Fibroblast of gingiva (primary cell): Measurements from ENCODE around the gene AFF1.
"Not testable (repeated sequence)": the region's sequence is repeated elsewhere in the genome, so short reads cannot be mapped to it uniquely, and the experiment has no call there.

Experiments used
- DNase-seq: peaks from one replicate; pipeline ENCODE4 v3.0.0-alpha.2; 2011; ENCODE audit warnings: low read depth

The AFF1 gene

DNA sequence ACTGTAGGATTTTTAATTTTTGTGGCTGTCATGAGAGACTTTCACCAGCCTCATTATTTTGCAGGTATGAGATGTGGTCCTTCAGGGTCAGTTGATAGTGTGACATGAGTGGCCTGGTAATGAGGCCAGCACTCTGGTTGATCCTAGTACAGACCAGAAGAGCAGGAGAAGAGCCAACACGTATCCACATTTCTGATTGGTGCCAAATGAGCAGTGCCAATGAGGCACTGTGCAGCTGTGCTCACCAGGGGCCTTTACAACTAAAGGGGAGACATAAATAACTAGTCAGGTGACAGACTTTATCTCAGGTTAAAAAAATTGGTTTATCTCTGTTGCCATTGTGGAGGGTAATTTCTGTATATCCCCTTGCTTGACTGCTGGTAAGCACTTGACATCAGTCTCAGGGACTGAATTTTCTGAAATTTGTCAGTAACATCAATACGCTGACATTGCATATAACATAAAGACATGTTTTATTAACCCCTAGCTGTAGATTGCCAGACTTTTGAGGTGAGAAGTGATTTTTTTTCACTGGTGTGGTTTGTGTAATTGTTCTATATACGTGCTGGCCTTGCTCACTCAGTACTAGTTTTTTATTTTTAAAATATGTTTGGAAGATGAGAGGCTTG lies 101.2 kb downstream of the AFF1 start:
- no peak for DNase-seq

DNA sequence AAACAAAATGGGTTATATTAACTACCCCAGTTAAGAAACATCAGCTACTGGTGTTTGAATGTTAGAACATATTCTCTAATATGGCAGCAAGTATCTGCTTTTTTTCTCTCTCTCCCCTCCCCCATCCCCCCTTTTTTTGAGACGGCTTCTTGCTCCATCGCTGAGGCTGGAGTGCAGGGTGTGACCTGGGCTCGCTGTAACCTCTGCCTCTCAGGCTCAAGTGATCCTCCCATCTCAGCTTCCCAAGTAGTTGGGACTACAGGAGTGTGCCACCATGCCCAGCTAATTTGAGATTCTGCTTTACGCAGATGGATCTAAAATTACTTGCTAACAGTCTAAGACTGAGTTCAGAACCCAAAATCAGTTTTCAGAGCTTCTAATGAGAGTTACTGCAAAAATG lies 101.9 kb downstream of the AFF1 start:
- no peak for DNase-seq

DNA sequence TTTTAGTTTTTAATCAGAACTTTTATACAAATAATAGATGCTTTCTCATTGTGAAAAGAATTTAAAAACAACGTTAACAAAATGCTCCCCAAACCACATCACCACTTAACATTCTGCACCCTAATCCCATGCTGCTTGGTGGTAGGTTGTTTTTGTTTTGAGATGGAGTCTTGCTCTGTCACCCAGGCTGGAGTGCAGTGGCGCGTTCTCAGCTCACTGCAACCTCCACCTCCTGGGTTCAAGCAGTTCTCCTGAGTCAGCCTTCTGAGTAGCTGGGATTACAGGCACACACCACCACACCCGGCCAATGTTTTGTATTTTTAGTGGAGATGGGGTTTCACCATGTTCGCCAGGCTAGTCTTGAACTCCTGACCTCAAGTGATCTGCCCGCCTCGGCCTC lies 102.4 kb downstream of the AFF1 start:
- not testable (repeated sequence) for DNase-seq

DNA sequence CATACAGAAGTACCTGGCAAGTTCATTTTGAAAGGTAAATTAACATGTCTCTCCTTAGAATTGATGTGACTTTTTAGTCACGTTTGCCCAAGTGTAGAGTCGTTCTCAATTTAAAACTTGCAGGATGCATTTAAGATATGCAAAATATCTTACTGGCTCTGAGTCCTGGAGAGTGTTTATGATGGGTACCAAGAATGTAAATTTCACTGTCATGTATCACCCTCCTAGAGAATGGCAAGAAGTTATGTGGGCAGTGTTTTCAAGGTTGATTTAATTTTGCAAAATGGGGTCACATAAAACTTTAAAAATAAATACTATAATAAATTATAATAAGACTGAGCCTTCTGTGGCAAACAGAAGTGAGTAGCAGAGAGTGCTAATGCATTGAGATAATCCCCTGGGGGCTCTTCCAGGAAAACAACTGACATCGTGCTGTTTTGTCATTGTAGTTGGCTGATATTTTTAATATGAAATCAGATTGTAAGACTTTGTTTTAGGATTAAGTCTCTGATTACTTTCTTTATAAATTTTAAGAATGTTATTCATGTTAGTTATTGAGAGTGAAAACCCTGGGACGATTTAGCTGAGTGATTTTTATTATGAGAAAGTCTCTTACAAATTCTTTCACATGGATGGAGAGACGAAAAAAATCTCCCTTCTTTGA lies 103.0 kb downstream of the AFF1 start:
- peak; percentile 41 for DNase-seq

DNA sequence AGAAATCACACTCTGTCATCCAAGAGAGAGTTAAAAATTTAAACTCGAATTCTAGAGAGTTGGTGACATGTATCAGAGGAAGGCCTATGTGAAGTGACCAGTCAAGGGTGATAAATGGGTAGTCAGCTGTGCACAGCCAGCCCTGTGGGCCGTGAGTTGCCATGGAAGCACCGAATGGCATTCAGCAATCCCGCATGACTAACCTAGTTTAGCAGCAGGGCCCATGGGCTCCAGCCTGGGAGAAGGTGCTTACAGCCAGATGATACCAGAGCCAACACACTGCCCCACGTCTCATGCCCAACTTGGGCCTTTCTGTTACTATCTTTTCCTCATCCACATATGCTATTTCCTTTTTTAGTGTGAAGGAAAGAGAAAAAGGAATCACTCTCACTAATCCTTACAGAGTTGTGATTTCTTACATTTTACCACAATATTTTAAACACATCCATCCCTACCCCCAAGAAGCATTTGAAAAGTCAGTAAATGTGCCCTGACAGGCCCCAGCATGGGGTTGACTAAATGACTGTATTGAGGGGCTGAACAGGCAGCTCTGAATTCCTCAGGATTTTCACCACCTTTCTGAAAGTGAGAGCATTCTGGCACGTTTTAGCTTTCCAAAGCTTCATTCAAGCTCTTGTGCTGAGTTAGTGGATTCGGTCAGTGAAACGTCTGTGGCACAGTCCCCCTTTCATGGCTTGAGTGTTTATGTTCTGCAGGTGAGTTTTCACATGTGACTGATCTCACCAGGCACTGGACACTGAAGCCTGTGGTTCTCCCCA lies 104.2 kb downstream of the AFF1 start:
- DNase-seq: peak; percentile 60

DNA sequence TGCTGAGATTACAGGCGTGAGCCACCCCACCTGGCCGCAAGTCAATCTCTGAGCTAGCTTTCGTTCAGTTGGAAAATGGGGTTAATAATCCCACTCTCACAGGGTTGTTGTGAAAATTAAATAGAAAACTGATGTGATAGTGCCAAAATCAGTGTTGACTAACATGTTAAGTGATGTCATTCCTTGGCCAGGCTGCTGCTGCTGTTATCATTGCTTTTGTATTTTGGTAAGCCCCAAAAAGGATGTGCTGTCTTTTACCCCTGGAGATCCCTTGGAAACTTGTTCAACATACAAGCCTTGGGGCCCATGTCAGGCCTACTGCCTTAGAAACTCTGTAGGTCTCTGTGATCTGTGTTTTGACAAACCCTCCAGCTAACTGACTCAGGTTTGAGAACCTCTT lies 106.3 kb downstream of the AFF1 start:
- DNase-seq: no peak

DNA sequence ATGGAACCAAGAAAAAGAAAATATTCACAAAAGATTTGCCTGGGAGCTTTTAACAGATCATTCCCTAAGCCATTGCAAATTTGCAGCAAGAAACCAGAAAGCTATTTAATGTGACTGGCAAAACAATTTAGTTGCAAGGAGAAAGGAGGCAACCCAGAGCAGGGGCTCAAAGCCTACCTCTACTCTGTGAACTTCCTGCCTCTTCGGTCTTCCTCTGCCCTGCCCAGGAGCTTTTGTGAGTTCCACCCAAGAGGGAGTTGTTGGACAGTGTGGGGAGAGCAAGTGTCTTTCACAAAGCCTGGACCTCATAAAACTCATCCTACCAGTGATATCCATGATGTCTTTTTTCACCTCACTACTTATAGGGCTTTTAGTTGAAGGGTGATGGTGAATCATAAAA lies 107.4 kb downstream of the AFF1 start:
- no peak for DNase-seq

DNA sequence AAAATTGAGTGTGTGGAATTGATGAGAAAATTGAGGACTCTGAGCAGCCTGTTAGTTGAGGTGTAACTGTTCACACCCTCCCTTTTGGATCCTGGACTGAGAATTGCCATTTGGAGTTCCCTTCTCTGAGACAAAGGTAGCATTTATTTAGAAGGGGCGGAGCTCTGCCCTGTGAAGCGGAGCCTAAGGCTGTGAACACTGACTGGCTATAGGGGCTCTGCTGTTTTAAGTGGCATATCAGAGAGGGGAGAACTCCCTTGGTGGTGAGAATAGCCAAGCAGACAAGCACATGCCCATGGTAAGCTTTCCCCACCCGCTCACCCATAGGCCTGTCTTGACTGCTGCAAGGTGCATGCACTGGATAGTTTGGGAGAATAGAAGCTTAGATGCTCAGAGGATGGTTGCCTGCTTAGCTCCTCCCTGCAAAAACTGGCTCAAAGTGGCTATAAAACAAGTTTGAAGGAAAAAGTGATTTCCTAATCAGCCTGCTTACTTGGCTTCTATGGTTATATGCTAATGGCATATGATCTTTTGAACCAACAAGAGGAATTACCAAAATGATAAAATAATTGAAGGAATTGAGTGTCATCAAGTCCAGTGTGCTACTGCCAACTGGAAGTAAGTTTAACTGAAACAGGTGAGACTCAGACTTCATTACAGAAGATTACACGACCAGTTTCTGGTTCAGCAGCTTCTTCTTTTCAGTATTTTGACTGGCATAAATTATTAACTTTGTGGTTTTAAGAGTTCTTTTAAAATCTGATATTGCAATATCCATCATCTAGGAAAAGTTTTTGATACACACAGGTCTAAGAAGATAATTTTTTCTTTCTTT lies 108.4 kb downstream of the AFF1 start:
- no peak for DNase-seq

DNA sequence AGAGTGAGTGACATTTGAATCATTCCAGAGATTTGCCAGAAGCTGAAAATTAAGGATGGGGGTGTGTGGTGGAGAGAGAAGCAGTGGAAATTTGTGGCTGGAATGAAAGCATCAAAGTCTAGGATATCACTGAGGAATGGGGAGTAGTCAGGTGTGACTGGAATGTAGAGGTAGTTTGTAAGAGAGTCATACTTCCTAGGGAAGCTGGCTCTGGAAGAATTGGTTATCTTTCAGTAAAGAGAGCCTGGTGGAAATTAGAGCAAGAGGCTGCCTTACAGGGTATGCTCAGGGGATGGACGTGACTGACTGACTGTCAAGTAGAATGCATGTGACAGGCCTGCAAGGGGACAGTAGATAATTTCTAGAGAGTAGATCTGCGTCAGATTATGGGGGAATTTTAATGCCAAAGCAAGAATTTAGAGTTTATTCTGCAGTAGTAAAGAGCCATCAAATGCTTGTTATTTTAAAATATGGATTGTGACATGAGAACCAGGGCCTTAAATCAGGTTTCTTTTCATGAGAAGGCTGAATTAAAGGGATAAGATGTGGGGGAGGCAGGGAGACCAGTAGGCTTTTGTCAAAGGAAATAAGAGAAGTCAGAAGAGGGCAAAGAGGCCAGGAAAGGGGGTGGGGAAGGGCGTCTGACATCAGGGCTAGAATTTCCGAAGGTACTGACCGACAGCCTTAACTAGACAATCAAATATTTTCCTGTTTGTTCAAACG lies 109.9 kb downstream of the AFF1 start:
- DNase-seq: no peak

DNA sequence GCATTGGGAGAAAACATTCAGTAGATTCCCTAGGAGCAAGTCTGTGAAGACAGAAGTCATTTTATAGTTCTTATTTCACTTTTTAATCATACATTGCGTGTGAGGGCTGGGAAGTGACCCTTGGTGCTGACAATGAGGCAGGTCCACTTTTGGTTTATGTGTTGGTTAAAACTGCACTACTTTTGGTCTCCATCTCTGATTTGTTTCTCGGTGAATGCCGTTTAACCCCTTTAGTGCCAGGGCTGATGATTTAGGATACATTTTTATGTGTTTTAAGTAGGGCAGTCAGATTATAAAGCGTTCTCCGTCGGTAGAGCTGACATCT lies 110.4 kb downstream of the AFF1 start:
- no peak for DNase-seq

DNA sequence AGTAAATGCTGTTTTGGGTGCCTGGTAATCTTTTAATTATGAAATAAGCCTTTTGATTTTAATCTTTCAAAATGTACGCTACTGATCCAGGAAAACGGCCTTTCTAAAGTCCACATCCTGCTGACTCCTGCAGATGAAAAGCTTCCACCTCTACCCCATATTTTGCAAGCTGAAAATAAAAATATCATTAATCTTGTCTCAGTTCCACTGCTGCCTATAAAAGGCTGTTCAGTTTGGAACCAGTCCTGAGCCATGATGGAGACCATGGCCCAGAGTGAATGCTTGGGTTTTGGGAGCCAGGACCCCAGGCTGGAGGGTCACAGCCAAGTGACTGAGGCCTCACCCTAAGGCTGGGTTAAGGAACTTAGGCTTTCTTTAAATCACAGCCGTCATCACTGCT lies 110.8 kb downstream of the AFF1 start:
- no peak for DNase-seq

DNA sequence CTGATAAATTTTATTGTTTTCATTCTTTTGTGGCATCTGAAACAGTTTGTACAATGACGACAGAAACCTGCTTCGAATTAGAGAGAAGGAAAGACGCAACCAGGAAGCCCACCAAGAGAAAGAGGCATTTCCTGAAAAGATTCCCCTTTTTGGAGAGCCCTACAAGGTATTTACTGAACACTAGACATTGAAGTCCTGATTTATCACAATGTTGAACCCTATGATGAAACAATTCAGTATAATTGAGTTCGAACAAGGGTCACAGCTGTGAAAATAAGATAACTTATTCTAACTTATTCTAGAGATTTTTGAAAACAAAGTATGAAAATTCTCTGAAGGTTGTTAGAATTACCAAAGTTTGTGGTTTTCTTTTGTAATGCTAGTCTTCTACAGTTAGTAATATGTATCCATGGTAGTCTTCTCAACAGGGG lies 111.3 kb downstream of the AFF1 start:
- DNase-seq: no peak

DNA sequence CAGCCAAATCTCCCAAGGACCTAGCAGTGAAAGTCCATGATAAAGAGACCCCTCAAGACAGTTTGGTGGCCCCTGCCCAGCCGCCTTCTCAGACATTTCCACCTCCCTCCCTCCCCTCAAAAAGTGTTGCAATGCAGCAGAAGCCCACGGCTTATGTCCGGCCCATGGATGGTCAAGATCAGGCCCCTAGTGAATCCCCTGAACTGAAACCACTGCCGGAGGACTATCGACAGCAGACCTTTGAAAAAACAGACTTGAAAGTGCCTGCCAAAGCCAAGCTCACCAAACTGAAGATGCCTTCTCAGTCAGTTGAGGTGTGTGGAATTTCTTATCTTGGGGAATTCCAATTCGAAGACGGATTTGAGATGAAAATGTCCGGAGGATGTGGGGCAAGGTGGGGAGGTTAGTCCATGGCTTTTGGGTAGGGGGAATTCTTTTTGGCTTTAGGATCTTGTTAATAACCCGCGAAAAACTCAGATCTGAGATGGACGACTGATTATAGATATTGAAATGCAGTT lies 112.5 kb downstream of the AFF1 start:
- no peak for DNase-seq

DNA sequence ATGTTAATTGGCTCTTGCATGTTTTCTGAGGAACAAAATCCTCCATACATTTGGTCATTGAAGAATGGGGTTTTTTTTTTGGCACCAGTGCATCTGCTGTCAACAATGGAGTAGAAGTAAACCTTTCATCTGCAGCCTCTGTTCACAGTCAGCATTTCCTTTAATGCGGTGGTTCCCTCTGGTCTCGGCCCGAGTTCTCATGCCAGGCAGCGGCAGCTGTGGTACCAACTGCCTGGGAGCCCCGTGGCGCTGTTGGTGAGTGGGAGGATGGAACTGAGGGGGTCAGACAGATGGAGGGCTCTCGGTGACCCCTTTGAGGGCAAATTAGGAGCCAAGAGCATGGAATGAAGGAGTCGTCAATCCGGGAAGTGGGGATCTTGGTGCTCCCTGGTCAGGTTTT lies 114.7 kb downstream of the AFF1 start:
- DNase-seq: no peak

DNA sequence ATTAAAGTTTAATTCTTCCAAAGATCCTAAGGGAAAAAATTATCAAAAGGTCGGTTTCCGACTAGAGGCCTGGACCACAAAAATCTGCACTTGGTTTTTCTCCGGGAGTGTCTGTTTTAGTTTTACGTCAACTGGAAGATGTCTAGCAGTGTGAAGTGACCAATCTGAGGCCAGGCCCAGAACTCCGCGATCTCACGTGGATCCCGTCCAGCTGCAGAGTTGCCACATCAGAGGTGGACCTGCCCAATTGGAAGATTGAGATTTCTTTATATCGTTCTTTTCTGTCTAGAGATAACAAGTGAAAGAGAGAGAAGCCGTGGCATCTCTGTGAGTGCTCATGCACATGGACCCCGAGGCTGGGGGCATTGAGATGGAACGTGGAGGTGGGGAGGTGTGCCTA lies 115.8 kb downstream of the AFF1 start:
- DNase-seq: no peak

DNA sequence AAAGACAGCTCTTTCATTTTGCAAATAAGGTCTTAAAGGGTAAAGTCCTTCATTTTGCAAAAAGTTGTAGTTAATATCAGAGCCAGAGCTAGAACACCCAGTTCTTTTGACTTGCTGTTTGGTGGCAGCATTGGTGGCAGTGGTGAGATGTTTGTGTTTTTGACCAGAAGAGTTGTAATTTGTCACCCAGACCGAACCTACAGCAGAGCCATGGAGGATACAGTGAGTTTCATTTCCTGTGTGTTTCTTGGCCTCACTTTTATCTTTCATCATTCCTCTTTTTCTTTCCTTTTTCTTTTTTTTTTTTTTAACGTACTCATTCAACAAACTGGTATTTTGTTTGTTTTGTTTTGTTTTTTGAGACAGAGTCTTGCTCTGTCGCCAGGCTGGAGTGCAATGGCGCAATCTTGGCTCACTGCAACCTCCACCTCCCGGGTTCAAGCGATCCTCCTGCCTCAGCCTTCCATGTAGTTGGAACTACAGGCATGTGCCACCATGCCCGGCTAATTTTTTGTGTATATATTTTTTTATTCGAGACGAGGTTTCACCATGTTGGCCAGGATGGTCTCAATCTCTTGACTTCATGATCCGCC lies 116.4 kb downstream of the AFF1 start:
- peak; percentile 42 for DNase-seq

DNA sequence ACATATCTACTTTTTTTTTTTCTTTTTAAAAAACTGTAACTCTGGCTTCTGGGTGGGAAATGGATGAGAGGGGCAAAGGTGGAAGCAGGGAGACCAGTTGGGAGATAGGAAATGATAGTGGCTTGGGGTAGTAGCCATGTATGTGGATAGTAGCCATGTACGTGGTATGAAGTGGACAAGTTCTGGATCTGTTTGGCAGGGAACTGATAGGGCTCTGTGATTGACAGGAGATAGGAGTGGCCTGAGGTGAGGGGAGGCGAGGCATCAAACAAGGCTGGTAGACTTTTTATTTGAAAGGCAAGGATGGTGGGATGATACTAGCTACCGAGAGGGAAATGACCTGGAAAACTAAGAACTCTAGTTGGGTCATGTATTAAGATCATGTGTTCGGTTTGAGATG lies 117.8 kb downstream of the AFF1 start:
- DNase-seq: no peak

DNA sequence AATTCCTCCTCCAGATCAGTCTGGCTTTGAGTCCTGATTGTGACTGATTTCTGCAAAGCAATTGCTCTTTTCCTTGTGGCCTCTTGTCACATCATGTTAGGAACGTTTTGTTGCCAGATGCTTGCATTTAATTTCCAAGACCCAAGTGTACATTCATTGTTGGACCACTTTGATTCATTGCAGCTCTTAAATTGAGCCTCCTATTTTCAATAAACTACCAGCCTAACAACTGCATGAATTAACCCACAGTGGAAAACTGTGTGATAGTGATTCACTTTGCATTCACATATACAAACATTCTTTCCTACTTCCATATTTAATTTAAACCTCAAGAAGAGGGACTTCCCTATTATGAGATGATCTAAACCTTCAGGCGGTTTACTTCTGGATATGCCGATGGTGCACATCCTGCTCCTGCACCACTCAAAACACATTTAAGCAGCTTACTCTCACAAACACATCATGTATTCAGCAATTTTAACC lies 118.4 kb downstream of the AFF1 start:
- DNase-seq: no peak

DNA sequence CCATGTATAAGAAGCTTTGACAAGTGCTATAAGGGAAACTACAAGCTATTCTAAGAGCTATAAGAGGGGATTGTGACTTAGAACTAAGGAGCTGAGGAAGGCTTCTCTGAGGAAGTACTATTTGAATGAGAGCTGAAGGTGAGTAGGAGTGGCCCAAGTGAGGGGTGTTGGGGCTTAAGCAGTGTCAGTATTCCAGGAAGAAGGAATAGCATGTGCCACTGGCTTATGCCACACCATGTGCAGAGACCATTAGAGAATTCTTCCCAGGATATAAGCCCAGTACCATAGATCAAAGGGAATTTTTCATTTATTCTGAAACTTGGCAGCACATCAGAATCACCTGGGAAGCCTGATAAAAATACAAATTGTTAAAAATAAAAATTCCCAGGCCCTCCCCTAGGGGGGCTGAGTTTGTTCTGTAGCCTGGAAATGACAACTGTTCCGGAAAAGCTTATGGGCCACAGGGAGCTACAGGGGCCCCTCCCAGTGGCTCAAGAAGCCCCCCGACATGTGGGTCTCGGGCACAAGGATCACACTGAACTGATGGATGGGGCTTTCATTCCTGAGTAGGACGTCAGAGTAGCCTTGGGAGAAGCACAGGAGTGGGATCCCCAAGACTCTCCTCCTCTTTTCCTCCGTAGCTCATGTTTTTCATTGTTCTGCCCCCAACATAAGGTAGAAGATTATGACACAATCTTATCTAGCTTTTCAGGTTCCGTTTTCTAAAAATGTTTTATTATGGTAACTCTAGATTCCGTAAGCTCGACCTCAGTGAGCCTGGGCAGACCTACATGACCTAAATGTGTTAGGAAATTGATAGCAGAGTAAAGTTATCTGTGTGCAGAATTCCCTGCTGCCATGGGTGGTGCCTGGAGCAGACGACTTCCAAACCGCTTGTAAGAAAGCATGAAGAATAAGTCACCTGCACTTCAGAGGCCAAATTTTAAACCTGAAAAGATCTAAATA lies 119.3 kb downstream of the AFF1 start:
- no peak for DNase-seq

DNA sequence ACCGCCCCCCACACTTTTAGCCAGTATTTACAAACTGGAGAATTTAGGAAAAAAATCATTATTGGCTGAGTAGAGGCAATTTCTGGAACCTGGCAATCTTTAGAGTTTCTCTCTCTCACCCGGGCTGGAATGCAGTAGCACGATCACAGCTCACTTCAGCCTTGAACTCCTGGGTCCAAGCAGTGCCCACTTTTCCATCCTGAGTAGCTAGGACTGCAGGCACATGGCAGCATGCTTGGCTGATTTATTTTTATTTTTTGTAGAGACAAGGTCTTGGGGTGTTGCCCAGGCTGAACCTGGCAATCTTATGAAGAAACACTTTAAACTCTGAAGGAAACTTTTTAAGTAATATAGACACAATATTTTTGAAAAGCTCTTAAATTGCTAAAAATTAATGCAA lies 120.1 kb downstream of the AFF1 start:
- no peak for DNase-seq
